Activated CD8-positive, alpha-beta memory T cell treated with anti-CD3 and anti-CD28 coated beads, Interleukin-2, amount 50 U/mL, for 24 hours (primary cell): ENCODE measurements around the gene MSANTD2.

Experiments used
- DNase-seq: peaks from one replicate; pipeline ENCODE4 v3.0.0-alpha.2; 2020; ENCODE audit errors: extremely low read depth

Gene MSANTD2

DNA sequence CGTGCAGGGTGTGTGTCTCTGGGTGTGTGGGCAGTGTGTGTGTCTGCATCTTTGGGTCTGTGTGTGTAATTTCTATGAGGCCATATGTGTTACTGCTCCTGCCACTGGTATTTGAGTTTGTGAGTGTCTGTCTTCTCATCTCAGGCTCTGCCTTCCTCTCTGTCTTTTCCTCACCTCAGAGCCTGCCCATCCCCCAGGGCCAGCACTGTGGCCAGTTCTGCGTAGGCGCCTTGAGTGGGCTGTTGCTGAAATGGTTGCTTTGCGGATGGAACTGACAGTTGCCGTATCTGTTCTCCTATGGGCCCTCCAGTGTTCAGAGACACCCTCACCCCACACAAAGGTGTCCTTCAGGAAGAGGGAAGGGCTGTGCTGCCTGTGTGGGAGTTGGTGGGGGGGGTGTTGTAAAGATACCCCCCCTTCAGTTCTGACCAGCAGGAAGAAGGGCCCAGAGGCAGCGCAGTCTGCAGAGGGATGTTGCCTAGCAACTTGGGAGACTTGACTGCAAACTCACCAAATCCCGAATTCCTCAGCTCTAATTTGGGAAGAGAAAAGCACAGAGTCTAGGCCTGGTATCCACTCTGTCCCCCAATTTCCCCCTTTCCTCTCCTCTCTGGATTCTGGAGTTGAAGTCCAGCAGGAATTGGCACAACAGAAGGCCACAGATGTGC is 62.4 kb downstream of the MSANTD2 start:
- no peak for DNase-seq

GRCh38 chr11:124736736-124737135 is 63.5 kb downstream of the MSANTD2 start:
- DNase-seq: no peak

DNA sequence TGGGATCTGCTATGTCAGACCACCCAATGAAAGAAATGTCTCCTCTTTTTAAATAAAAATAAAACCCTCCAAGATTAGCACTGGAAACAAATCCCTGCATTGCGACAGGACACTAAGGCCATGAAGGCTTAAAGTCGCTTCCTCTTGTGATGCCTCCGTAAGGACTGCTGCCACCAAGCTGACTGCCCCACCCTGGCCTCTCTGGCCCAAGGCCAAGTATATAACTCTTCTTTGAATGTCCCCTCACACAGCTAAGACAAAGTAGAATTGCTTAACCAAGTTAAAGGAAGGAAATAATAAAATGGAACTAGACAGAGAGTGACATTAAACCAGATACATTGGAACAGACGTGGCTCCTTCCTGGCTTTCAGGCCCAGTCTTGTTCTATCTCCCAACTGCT is 68.0 kb downstream of the MSANTD2 start:
- no peak for DNase-seq

GRCh38 chr11:124729571-124729970 is 70.6 kb downstream of the MSANTD2 start:
- DNase-seq: no peak

- DNase-seq: no peak
Measured at GRCh38 chr11:124728134-124728533, 72.1 kb downstream of the MSANTD2 start.

DNA sequence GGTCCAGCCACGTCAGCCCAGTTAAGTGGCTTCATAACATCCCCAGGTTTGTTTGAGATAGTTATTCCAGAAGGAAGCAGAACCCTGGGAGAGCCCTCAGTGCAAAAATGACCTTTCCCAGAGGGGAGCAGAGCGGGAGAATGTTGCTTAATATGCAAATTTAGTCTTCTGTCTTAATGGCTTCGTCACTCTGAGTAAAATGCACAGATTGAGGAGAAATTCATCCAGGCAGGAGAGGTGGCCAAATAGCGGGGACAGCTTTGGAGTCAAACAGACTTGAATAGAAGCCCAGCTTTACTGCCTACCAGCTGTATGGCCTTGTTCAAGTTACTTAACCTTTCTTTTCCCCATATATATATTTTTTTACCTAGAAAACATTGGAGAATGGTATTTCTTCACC is 72.7 kb downstream of the MSANTD2 start:
- DNase-seq: no peak

GRCh38 chr11:124725719-124726105 is 74.5 kb downstream of the MSANTD2 start:
- no peak for DNase-seq

DNA sequence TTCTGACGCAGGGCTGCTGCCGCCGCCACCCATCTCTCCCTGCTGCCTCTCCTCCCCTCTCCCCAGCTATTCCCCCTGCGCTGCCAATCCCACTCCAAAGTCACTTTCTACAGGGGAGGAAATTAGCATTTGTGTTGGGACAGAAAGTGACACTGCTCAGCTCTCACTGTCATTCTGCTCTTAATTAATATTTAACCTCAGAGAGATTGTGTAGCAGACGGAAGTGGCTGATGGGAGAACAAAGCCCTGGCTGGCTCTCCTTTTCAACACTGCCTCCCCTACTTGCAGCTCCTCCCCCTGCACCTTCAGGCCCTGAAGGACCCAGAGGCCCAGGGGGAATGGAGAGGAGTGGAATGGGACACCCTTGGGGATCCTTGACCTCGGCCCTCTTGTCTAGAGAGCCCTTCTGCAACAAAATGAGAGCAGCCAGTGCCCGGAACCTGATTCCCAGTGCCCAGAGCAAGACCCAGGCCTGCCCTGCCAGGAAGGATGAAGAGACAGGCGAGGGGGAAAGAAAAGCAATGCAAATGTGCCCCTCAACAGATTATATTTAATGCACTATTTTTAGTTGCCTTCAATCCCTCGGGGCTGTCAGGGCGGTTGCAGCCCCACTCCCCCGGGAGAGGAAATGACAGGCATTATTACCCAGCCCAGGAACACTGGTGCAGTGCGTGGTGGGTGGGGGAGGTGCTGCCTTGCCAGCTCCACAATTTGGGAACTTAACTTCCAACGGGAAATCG is 75.1 kb downstream of the MSANTD2 start:
- no peak for DNase-seq

GRCh38 chr11:124722176-124722575 is 78.0 kb downstream of the MSANTD2 start:
- DNase-seq: no peak

GRCh38 chr11:124719534-124719933 is 80.7 kb downstream of the MSANTD2 start:
- DNase-seq: no peak

DNA sequence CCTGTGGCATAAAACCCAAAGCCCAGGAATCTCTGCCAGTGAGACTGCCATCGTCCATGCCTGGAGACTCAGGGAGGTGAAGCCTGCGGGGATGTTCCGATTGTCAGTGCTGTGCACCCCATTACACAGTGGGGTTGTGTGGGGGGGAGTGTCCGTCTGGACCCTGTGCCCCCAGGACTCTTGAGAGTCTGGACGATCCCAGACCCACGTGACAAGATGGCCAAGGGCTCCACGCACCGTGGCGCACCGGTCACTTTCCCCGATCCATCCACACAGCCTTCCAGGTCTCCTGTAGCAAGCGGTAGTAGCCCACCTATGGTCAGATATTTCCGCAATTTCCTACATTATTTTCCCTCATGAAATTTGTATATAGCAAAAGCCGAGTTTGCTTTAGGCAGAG is 81.4 kb downstream of the MSANTD2 start:
- no peak for DNase-seq

DNA sequence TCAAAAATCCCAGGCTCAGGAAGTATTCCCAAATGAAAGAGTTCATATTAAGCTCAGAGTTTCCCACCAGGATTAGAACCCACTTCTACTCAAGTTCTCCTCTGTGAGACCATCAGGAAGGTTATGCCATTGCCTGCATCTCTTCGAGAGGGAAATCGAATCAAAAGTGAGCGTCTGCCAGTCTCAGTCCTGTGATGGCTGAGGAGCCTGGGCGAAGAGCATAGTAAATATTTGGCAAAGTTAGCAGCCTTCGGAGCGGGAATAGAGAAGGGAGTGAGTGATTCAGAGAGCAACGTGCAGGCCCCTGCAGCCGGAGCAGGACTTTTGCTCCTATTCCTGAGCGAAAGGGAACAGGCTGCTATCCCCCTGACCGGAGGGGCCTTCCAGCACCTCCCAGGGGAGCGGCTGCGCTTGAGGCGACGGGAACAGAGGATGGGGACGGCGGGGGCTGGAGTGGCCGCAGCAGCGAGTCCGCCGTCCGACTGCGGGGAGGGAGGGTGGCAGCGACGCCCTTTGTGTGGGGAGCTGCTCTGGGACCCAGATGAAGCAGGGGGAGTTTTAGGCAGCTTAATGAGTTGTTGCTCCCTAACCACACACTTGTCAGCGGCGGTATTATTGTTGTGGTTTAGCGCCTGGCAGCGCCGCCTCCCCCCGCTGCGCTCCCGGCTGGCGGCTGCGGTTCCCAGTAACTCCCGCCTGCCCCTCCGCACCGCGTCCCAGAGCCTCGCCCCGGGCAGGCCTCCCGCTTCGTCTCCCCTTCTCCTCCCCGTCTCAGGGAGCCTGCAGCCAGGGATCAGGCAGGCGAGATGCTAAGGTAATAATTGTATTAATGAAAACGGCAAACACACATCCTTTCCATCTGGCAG is 82.2 kb downstream of the MSANTD2 start:
- DNase-seq: no peak

DNA sequence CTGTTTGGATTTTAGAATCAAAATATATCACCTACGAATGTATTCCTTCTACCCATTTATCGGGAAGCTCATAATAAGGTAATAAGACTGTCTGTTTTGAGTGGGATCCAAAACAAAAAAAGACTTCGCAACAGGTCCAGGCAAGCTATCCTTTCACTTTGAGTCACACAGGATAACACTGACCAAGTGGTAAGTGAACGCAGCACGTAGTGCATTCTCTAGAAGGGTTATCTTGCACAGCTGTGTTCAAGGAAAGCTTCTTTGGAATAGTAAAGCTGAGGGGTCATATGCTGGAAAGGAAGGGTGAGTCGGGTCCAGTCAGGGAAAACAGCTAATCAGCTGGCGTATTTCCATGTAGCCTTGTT is 82.8 kb downstream of the MSANTD2 start:
- no peak for DNase-seq

- DNase-seq: no peak
Measured at GRCh38 chr11:124716591-124716990, 83.6 kb downstream of the MSANTD2 start.
